Measurements from ENCODE around the gene STIL.

Gene STIL

DNA sequence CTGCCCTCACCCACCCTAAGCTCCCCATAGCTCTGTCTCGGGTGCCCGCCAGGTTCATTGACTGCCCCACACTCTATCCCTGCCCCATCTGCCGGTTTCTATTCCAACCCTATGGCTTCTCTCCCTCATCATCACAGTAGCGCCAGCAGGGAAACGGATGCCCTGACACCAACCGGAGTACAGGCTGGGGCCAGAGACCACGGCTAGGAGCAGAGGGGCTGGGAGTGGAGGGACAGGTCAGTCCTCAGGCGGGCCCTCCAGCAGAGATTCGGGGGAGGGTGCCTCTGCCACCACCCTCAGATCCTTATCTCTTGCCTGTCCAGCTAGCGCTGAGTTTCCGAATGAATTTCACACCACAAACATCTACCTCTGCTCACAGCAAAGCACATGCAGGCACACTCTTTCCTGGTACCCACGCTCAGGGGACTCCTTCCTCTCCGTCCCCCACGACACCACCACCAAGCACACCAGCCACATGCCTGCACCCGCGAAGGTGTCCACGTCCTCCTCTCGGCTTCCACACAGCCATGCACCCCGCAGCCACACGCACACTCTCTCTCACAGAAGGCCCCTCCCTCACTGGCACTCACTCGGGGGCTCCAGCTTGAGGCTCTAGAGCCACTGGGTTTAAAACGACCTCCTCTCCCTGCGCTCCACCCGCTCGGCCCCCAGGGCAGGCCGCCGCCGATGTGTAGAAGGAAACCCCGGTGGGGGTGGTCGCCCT is 89.1 kb downstream of the STIL start:
- DNase-seq (ENCODE audit: low read depth): no peak
- TF ChIP-seq, protein P1, sequence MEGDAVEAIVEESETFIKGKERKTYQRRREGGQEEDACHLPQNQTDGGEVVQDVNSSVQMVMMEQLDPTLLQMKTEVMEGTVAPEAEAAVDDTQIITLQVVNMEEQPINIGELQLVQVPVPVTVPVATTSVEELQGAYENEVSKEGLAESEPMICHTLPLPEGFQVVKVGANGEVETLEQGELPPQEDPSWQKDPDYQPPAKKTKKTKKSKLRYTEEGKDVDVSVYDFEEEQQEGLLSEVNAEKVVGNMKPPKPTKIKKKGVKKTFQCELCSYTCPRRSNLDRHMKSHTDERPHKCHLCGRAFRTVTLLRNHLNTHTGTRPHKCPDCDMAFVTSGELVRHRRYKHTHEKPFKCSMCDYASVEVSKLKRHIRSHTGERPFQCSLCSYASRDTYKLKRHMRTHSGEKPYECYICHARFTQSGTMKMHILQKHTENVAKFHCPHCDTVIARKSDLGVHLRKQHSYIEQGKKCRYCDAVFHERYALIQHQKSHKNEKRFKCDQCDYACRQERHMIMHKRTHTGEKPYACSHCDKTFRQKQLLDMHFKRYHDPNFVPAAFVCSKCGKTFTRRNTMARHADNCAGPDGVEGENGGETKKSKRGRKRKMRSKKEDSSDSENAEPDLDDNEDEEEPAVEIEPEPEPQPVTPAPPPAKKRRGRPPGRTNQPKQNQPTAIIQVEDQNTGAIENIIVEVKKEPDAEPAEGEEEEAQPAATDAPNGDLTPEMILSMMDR (IDR thresholded peaks at IDR 0.05; ENCODE audit: insufficient read depth, low read depth, low read length, missing control alignments): no peak
- H3K4me3 ChIP-seq (ENCODE audit: low read length): no peak overlapping the region

- TF ChIP-seq, protein P1 (IDR thresholded peaks at IDR 0.05; ENCODE audit: insufficient read depth, low read depth, low read length, missing control alignments): no peak
- no peak for DNase-seq (ENCODE audit: low read depth)
- H3K4me3 ChIP-seq (ENCODE audit: low read length): no peak overlapping the region
These were observed 89.8 kb downstream of the STIL start for GRCh38 chr1:47223921-47224675.

DNA sequence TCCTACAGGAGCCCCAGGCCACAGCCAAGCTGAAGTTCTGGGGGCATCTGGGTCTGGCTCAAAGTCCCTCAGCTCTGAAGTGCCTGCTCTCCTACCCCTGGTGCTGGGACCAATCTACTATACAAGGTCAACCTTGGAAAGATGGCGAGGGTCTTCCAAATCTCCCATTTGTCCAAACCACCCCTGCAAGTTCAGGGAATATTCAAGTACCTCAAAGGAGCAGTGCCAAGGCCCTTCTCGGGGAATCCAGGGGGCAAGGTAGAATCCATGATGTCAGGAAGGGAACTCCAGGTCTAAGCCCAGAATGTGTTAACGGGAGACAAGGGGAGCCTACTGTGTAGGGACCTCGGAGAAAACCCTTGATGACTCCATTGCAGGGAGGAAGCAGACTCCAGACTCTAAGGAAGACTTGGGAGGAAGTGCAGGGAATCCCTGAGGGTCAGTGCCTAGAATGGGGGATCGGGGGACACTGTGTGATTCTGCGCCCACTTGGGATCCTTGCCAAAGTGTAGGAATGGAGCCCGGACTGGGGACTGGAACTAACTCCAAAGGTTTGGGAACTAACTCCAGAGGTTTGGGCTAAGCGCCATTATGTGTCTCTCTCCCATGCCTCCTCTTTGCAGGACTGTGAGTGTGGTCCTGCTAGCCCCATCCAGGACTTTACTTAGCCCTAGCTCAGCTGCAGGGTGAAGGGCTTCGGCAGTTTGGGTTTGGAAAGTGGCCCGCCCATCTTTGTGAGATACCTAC is 90.6 kb downstream of the STIL start:
- TF ChIP-seq, protein P1 (IDR thresholded peaks at IDR 0.05; ENCODE audit: insufficient read depth, low read depth, low read length, missing control alignments): no peak
- DNase-seq (ENCODE audit: low read depth): no peak
- H3K4me3 ChIP-seq (ENCODE audit: low read length): no peak overlapping the region

DNA sequence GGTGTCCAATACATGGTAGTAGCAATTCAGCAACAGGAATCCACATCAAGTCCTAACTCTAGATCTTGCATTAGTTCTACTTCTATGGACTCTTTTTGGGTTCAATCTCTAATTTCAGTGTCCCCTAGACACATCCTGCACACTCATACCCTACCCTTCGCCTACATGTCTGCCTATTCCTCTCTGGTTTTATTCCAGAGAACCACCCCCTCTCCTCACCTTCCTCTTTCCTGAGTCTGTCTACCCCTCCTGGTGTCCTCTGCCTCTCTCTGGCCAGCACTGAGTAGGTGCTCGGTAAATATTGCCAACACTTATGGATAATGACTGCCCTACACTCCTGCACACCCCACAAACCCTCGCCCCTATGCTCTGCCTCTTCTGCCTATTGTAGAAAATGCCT is 91.5 kb downstream of the STIL start:
- DNase-seq (ENCODE audit: low read depth): no peak
- TF ChIP-seq, protein P1 (IDR thresholded peaks at IDR 0.05; ENCODE audit: insufficient read depth, low read depth, low read length, missing control alignments): no peak
- H3K4me3 ChIP-seq (ENCODE audit: low read length): no peak overlapping the region

DNA sequence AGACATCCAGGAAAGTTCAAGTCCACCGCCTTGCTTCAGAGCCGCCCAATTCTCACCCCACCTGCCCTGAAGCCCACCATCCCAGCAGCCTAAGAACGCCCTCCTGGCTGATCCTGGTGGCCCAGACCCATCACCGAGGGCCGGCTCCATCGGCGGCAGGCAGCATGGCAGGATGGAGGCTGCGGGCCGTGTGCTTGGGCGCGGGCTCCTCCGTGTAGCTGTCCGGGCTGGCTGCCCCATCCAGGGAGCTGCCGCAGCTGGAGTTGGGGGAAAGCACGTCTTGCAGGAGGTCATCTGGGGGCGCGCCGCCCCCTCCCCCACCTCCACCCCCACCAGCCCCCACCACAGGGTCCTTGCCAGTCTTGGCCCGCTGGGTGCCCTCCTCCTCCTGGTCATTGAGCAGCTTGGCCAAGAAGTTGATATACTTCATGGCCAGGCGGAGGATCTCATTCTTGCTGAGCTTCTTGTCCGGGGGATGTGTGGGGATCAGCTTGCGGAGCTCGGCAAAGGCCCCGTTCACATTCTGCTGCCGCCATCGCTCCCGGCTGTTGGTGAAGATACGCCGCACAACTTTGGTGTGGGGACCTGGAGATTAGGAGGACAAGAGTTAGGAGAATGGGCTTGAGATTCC is 94.2 kb downstream of the STIL start:
- no peak overlapping the region for H3K4me3 ChIP-seq (ENCODE audit: low read length)
- DNase-seq (ENCODE audit: low read depth): no peak
- TF ChIP-seq, protein P1 (IDR thresholded peaks at IDR 0.05; ENCODE audit: insufficient read depth, low read depth, low read length, missing control alignments): no peak

DNA sequence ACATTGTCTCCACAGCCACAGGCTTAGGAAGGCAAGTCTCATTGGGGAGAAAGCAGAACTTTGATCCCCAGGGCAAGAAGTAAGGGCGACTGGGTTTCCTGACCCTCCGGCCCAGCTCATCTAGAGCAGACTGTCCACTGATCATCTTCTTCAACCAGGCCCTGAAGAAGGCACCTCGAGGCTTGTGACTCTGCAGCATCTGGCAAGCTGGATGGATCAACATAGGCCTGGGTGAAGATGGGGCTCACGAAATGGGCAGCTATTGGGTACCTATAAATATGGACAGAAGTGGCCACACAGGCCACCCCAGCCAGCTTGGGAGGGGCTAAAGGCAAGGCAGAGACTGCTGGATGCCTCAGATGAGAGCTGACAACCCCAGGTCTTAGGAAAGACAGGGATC is 94.9 kb downstream of the STIL start:
- TF ChIP-seq, protein P1 (IDR thresholded peaks at IDR 0.05; ENCODE audit: insufficient read depth, low read depth, low read length, missing control alignments): no peak
- DNase-seq (ENCODE audit: low read depth): no peak
- H3K4me3 ChIP-seq (ENCODE audit: low read length): no peak overlapping the region

All from epithelial cell of esophagus (primary cell).